ENCODE measurements around the gene GGCX.

Gene GGCX

DNA sequence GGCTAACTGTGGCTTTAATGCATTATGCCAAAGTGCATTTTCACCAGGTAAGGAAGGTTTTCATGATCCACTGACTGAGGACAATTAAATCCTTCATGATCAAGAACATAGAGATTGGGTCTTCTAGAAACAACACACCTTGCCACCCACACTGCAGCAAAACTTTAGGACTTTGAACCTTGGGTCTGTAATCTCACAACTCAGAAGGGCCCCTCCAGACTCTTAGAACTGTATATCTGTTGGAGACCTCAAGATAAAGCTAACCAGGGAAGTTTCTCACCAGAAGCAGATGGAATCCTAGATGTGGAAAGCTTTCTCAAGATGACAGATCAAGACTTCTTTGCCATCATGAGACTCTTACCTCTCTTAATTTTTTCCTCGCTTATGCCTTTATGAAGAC, 64.9 kb downstream of the GGCX start:
- DNase-seq = no peak
- intact Hi-C loops (cut with DNase I) = no loop called here

Data from posterior cingulate gyrus (tissue), 11 donors.